ENCODE data around the gene CNOT6.
"Not testable (repeated sequence)": the region's sequence is repeated elsewhere in the genome, so short reads cannot be mapped to it uniquely, and the experiment has no call there.

DNA sequence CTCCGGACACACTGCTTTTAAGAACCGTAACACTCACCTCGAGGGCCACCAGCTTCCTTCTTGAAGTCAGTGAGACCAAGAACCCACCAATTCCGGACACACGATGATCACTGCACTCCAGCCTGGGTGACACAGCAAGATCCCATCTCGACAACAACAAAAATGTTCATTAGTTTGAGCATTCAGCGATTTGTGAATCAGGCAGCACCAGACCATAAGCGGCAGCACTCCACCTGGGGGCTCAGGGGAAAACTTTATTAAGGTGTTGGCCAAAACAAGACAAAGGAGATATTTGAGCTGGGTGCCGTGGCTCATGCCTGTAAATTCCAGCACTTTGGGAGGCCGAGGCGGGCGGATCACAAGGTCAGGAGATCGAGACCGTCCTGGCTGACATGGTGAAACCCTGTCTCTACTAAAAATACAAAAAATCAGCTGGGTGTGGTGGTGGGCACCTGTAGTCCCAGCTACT is 34.5 kb upstream of the CNOT6 start:
- TF ChIP-seq, protein P1, sequence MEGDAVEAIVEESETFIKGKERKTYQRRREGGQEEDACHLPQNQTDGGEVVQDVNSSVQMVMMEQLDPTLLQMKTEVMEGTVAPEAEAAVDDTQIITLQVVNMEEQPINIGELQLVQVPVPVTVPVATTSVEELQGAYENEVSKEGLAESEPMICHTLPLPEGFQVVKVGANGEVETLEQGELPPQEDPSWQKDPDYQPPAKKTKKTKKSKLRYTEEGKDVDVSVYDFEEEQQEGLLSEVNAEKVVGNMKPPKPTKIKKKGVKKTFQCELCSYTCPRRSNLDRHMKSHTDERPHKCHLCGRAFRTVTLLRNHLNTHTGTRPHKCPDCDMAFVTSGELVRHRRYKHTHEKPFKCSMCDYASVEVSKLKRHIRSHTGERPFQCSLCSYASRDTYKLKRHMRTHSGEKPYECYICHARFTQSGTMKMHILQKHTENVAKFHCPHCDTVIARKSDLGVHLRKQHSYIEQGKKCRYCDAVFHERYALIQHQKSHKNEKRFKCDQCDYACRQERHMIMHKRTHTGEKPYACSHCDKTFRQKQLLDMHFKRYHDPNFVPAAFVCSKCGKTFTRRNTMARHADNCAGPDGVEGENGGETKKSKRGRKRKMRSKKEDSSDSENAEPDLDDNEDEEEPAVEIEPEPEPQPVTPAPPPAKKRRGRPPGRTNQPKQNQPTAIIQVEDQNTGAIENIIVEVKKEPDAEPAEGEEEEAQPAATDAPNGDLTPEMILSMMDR (IDR thresholded peaks at IDR 0.05; ENCODE audit: insufficient read depth, low read depth, low read length): not testable (repeated sequence)
- TF ChIP-seq EZH2 (IDR thresholded peaks at IDR 0.05; ENCODE audit: insufficient read depth, low read length): not testable (repeated sequence)
